COLO829 (cell line): Measurements from ENCODE around the gene MAFF.
"Not testable (repeated sequence)": the region's sequence is repeated elsewhere in the genome, so short reads cannot be mapped to it uniquely, and the experiment has no call there.

ENCODE experiments used
- DNase-seq: peaks from one replicate; pipeline ENCODE4 v3.0.0; 2012; ENCODE audit warnings: low spot score

The MAFF gene

DNA sequence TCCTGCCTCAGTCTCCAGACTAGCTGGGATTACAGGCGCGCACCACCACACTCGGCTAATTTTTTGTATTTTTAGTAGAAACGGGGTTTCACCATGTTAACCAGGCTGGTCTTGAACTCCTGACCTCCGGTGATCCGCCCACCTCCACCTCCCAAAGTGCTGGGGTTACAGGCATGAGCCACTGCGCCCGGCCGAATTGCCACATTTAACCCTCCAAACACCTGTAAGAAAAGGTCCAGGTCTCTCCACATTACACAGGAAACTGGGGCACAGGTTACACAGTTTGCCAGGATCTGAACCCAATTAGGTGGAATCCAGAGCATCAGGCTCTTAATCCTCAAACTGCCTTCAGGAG is 24.2 kb upstream of the MAFF start:
- DNase-seq: not testable (repeated sequence)

DNA sequence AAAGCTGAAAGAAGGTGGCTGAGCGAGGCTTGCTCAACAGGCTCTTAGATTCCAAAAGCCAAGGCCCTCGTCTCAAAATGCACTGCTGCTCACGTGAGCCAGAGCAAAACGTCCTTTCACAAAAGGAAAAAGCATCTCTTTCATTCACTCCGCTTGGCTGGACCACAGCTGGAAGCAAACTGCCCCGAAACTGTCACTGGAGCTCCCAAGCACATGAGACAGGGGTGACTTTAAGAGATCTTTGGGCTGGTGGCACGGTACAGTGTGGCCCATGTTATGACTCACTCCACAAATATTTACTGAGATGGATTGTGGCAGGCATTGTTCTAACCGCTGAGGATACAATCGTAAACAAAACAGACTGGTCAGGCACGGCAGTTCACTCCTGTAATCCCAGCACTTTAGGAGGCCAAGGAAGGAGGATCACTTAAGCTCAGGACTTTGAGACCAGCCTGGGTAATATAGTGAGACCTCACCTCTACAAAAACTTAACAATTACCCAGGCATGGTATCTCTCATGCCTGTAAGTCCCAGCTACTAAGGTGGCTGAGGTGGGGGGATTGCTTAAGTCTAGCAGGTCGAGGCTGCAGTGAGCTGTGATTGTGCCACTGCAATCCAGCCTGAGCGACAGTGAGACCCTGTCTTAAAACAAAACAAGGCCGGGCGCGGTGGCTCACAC is 23.7 kb upstream of the MAFF start:
- DNase-seq: peak; percentile 87

DNA sequence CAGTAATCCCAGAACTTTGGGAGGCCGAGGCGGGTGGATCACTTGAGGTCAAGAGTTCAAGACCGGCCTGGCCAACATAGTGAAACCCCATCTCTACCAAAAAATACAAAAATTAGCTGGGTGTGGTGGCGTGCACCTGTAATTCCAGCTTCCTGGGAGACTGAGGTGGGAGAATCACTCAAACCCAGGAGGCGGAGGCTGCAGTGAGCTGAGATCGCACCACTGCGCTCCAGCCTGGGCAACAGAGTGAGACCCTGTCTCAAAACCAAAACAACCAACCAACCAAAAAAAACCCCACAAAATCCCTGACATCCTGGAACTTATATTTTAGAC is 23.2 kb upstream of the MAFF start:
- DNase-seq: not testable (repeated sequence)

DNA sequence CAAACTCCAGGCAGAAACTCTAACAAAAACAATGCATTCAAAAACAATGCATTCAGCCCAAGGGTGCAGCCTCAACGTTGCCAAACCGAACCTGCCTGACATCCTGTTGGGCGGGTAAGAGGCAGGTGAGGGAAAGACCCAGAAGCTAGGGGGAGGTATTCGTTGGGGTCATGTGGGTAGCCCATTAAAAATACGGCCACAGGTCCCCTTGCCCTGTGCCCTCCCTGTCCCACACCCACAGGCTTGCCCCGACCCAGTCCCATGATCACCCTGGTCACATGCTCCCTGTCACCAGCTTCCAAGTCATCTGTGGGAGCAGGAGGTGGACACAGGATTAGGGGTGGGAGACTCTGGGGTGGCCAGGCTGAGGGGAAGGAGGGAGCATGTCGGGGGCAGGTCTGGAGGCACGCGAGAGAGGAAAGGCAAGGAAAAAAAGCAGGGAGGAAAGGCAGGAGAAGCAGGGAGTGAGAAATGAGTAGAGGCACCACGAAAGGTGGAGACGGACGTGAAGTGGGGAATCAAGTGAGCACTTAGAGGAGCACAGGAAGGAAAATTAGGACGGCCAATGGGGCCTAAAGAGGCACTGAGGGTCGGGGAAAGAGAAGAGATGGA is 20.8 kb upstream of the MAFF start:
- DNase-seq: no peak

DNA sequence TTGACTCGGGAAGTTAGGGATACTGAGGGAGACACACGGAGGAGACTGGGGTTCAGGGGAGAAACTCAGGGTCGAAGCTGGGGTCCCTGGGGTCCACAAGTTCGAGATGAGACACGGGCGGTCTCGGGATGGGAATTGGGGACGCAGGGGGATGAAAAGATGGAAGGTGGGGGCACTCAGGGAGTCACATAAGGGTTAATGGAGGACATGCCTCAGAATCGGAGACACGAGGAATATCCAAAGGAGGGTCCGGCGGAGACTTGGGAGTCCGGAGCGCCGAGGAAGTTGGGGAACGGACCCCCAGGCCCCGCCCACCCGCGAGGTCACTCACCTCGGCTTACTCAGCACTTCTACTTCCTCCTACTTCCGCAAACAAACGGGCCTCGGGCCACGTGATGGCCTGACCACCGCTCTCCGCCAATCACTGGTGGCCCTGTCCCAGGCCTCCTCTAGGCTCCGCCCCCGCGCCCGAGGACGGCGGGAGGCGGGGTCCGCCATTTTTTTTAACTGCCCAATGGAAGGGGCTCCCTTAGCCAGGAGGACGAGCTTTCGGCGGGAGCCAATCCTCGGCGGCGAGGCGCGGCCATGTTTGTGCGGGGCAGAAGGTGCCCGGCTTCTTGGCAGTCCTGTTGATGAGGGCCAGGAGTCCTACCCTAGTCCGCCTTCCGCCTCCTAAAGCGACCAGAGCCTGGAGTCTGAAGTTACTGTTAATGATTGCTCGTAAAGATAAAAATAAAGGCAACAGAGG is 20.2 kb upstream of the MAFF start, which contains the start of gene PLA2G6:
TSS of gene PLA2G6 (minus strand) at position 378 of the 748 bp plus-strand sequence. CDS start 12,404 bp downstream, outside the sequence.
- peak; percentile 98 for DNase-seq

DNA sequence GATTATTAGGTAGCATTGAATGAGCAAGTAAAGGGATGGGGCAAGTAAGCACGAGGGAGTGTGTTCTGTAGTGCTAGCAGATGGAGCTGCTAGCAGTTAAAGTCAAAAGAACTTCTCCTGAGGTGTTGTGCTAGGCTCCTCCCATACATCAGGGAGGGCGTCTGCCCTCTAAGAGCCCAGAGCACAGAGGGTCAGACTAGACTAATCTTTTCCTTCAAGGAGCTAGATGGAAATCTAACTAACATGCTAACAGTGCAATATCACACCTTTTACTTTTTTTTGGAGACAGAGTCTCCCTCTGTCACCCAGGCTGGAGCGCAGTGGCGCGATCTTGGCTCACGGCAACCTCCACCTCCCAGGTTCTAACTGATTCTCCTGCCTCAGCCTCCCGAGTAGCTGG is 17.0 kb upstream of the MAFF start:
- DNase-seq: no peak

DNA sequence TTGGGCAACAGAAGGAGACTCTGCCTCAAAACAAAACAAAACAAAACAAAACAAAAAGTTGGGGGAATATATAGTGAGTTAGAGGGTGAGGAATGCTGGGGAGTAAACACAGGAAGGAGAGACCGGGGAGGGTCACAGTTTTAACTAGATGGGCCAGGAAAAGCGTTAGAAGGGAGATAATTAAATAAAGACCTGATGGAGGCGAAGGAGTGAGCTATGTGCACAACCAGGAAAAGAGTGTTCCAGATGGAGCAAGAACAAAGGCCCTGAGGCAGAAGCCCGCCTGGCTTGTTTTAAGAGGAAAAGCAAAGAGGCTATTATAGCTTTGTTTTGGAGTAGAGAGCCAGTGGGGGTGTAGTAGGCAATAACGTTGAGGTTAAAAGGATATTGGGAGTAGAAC is 15.4 kb upstream of the MAFF start:
- DNase-seq: no peak

DNA sequence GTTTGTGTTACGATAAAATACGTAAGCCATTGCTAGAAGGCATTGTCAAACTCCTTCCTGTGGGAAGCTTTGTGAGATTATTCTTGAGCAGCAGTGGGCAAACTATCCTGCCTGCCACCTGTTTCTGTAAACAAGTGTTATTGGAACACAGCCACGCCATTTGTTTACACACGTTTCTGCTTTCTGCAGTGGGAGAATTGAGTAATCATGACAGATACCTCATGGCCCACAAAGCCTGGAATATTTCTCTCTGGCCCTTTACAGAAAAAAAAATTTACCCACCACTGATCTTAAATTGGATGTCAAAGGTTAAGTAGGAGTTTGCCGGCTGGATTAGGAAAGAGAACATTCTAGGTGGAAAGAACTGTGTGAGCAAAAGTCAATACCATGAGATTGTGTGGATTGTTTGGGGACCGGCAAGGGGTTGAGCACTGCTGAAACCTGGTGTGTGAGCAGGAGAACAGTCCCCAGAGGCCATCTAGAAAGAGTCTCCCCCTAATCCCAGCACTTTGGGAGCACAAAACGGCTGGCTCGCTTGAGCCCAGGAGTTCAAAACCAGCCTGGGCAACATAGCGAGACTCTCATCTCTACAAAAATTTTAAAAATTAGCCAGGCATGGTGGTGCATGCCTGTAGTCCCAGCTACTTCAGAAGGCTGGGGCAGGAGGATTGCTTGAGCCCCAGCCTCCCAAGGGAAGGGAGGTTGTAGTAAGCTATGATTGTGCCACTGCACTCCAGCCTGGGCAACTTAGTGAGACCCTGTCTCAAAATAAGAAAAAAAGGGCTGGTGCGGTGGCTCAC is 14.2 kb upstream of the MAFF start:
- DNase-seq: no peak

DNA sequence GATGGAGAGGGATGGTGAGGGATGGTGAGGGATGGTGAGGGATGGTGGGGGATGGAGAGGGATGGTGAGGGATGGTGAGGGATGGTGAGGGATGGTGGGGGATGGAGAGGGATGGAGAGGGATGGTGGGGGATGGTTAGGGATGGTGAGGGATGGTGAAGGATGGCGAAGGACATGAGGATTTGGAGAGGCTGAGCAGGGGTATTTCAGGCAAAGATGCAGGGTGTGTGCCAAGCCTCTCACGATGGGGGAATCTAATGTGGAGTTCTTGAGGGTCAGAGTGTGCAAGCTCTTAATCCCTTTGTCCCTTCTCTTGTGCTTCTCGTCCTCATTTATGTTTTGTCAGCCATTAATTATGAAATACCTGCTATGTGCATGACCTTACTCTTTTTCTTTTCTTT is 12.7 kb upstream of the MAFF start:
- no peak for DNase-seq

DNA sequence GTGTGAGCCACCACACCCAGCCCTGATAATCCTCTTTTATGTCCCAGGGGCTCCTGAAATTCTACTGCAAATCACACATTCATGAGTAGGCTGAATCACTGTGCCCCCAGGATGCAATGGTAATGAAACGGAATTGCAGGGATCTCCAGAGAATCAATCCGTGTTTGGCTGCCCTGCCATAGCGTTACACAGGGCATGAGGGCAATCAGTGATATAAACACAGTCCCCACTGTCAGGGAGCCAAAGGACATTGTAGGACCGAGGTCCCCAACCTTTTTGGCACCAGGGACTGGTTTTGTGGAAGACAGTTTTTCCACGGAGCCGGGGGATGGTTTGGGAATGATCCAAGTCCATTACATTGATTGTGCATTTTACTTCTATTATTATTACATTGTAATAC is 11.2 kb upstream of the MAFF start:
- no peak for DNase-seq

DNA sequence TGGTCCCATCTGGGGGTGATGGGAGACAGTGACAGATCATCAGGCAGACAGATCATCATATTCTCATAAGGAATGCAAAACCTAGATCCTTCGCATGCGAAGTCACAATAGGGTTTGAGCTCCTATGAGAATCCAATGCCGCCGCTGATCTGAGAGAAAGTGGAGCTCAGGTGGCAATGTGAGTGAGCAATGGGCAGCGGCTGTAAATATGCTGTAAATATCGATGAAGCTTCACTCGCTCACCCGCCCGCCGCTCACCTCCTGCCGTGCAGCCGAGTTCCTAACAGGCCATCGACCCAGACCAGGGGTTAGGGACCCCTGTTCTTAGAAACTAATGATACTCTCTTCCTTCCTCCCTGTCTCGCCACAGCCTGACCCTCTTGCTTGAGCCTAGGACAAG is 10.7 kb upstream of the MAFF start:
- DNase-seq: no peak

DNA sequence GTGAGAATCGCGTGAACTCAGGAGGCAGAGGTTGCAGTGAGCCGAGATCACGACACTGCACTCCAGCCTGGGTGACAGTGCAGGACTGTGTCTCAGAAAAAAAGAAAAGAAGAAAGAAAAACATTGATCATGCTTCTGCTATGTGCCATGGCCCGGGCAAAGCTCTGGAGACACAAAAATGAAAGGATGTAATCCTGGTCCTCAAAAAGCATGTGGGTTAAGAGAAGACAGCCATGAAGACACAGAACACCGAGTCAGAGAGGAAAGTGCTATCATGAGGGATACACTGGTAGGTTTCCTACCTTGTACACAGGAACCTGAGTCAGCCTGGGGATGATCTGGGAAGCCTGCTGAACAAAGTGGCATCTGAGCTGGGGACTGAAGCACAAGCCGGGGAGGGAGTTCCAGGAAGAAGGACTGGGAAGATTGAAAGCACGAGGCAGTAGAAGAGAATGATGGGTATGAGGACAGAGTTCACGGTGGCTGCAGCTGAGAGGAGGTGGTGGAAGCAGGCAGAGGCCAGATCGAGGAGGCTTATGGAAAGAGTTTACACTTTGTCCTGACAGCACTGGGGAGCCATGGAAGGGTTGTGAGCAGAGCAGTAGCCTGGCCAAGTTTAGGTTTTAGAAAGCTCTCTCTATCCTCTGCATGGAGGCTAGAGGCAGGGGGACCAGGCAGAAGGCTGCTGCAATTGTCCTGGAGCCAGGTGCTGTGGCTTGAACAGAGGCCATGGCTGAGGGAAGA is 9.9 kb upstream of the MAFF start:
- DNase-seq: no peak

DNA sequence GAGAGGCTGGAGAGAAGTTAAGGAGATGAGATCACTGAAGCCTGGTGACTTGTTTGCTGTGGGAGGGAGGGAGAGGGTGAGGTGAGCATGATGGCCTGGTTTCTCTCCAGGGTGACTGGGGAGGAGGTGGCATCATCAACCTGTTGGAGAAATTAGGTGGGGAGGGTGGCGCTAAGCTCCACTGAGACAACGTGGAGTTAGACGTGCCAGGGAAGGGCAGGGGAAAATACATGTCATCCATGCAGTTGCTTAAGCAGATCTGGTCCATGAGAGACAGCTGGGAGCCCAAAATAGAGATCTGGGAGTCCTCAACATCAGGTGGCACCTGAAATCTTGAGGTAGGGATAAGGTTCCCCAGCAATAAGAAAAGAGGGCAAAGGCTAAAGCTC is 9.3 kb upstream of the MAFF start:
- DNase-seq: no peak

DNA sequence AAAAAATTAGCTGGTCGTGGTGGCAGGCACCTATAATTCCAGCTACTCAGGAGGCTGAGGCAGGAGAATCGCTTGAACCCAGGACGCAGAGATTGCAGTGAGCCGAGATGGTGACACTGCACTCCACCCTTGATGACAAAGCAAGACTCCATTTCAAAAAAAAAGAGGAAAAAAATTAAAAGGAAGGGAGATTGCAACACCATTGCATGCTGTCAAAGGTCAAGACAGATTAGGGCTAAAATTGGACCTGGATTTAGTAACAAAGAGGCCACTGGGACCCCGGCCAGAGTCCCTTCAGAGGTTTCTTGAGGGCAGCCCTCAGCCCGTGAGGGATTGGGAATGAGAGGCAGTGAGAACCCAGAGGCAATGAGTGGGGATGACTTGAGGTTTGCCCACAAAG is 8.2 kb upstream of the MAFF start:
- DNase-seq: no peak

DNA sequence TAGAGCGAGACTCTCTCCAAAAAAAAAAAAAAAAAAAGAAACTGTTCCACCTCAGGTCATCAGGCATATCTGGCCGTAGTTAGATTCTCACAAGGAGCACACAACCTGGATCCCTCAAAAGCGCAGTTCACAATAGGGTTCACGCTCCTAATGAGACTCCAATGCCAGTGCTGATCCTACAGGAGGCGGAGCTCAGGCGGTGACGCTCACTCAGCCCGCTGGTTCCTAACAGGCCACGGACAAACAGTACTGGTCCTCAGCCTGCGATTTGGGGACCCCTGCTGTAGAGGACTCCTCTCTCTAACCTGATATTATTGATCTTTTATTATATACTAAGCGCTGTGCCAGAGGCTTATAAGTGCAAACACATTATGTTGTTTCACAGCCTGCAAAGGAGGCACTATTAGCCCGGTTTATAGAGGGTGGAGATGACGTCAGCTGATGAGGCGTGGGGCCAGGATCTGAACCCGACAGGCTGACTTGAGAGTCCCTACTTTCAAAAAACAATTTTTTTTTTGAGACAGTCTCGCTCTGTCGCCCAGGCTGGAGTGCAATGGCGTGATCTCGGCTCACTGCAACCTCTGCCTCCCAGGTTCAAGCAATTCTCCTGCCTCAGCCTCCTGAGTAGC is 4.9 kb upstream of the MAFF start:
- no peak for DNase-seq

DNA sequence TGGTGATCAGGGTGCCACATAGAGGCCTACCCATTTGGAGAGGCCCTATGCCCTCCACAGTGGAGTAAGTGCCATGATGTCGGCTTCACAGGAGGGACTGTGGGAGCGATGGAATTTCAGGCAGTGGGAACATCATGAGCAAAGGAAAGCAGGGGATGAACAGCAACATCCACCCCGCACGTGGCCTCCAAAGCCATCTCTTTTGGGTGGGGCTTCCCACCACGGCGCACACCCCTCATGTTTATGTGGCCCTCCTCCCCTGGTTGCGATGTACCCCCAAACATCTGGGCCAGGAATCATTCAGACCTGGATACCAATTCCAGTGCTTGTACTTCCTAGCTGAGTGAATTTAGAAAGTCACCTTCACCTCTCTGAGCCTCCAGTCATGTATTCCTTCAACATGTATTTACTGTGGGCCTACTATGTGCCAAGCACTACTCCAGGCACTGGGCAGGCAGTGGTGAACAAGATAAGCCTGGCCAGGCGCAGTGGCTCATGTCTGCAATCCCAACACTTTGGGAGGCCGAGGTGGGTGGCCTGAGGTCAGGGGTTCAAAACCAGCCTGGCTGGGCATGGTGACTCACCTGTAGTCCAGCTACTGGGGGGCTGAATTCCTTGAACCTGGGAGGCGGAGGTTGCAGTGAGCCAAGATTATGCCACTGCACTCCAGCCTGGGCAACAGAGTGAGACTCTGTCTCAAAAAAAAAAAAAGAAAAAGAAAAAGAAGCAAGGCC is 1.8 kb upstream of the MAFF start:
- DNase-seq: no peak

DNA sequence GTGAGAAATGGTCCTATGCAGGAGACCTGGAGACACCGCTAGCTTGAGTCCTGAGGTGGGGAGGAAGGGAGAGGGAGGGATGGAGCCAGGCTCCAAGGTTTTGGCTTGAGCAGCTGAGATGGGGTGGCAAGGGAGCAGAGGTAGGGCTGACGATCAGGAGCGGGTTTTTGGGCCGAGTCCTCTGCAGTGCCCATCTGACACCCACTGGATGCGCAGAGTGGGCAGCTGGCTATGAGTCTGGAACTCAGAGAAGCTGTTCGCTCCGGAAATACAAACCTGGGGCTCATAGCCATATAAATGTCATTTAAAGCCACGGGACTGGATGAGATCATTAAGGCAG is 453 bp upstream of the MAFF start:
- DNase-seq: no peak

DNA sequence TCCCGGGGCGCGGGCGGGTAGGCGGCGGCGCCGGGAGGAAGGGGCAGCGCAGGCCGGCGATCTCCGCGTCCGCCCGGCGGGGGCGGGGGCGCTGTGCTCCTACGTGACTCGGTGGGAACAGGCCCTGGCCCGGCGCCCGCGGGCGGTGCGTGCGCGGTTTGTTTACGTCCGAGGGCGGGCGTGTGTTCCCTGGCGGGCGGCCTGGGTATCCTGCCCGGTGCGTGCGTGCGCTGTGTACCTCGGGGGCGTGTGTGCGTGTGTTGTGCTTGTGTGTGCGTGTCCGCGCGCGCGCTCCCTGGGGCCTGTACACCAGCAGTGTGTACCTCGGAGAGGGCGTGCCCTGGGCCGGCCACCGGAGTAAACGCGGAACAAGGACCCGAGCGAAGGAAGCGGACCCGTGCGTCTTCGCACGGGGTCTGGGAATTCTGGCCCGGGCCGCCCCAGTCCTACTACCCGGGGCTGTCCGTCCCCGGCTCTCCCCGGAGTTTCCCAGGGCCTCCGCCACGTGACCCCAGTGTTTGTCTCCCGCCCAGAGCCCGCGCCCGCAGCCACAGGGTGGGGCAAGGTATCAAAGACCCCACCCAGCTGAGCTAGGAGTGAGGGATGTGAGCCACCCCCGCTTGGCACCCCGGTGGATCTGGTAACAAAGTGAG is 769 bp downstream of the MAFF start:
- DNase-seq: no peak

DNA sequence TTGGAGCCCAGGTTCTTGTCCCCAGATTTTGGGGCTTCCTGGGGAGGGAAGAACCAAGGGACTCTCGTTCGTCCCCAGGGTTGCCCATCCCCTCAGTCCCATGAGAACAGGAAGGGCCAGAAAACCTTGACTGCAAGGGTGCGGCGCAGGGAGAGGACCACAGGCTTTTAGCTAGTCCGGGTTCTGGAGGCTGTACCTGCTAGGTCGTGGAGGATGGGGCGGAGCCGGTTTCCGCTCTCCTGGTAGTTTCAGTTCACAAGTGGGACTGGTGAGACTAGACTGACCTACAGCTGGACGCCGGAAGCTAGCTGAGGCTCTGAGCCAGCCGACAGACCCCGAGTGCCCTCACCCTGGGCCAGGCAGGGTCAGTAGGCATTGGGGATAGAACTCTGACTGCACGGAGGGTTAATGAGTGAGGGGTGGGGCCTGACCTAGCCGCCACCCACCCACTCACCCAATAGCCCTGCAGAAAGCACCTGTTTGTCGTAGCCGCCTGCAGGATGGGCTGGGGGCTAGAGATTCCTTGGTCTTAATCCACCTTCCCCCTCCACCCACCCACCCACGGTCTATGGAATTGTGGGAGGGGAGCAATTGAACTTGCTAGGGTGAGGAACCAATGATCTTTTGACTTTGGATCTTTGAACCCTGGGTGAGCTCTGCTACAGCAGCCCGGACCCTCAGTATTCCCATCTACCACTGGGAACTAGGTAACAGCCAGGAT is 1.5 kb downstream of the MAFF start:
- no peak for DNase-seq
